HepG2 (cell line): ENCODE data around the gene L3MBTL3. TPM values are rescaled to one million over a fixed set of nuclear protein-coding genes. Genes with fewer than 3 reads are reported as not detected.

Experiments
- ATAC-seq: fragments of 200-7000 bp; cut with Tn5 transposase; 3 replicates; pipeline ENCODE4 v1.9.1; 2020; ENCODE audit warnings: mild to moderate bottlenecking, moderate library complexity
- BruUV-seq: library from RNA; stranded (reverse); fragments of 400-500 nt; replicated peaks from 2 replicates; lab custom pipeline; 2021; lab: Mats Ljungman, UMichigan
- CTCF ChIA-PET: fragments of 300-600 bp; formaldehyde crosslinking; extraction: SDS; loops from one replicate; lab custom pipeline; 2021; ENCODE audit warnings: low total read pairs, inconsistent platforms, low intra/inter-chr PET ratio; lab: Yijun Ruan, JAX
- POLR2A ChIA-PET: fragments of 350-600 bp; sonication (Branson Sonifier 250); formaldehyde crosslinking; loops from one replicate; lab custom pipeline; 2020; ENCODE audit warnings: antibody characterized with exemption, inconsistent platforms; lab: Yijun Ruan, JAX
- DNase-seq: peaks from one replicate; pipeline ENCODE4 v3.0.0-alpha.2; 2015; ENCODE audit warnings: low spot score
- FAIRE-seq: peaks from 3 replicates; lab custom pipeline; 2011; peaks lifted over from hg19 to GRCh38; lab: Jason Lieb, UNC
- H2AFZ ChIP-seq: one replicate; pipeline ENCODE4 v1.6.1; 2011; ENCODE audit warnings: low read length, inconsistent platforms
- H3K27ac ChIP-seq: fragments of 300-600 bp; 3 replicates; pipeline ENCODE4 v1.8.0; 2011; ENCODE audit warnings: mixed run types, mild to moderate bottlenecking, mixed read lengths, low read length, inconsistent platforms; ENCODE audit not compliant: insufficient read depth; ENCODE audit errors: extremely low read length
- H3K27me3 ChIP-seq, 2 experiments: fragments of 200-600 bp in 1 of 2; 2 replicates in 1 of 2; 3 replicates in 1 of 2; pipeline versions ENCODE4 v1.6.0 to v1.8.0; 2011; ENCODE audit warnings: low read length in 2 of 2, mild to moderate bottlenecking in 2 of 2, moderate library complexity in 2 of 2, inconsistent platforms in 1 of 2; ENCODE audit not compliant: insufficient read depth in 2 of 2, control insufficient read depth in 1 of 2
- H3K36me3 ChIP-seq, 2 experiments: fragments of 200-600 bp in 1 of 2; replicated peaks in 1 of 2; 2 replicates in 1 of 2; 3 replicates in 1 of 2; pipeline versions ENCODE4 v1.5.1 to v1.8.0; 2011; ENCODE audit warnings: low read length in 2 of 2, inconsistent platforms in 1 of 2; ENCODE audit not compliant: insufficient read depth in 2 of 2, control insufficient read depth in 1 of 2
- H3K4me1 ChIP-seq: 2 replicates; pipeline ENCODE4 v1.5.1; 2012; ENCODE audit warnings: low read length, inconsistent platforms; ENCODE audit not compliant: insufficient read depth
- H3K4me2 ChIP-seq: 2 replicates; pipeline ENCODE4 v1.6.0; 2011; ENCODE audit warnings: low read depth, low read length, inconsistent platforms
- H3K4me3 ChIP-seq, 3 experiments: fragments of 200-600 bp in 1 of 3; sonication (generic), shearing (Covaris generic) in 1 of 3; replicated peaks in 1 of 3; 2 replicates each; pipeline ENCODE4 v1.5.1; 2011 to 2016; ENCODE audit warnings: low read length in 3 of 3, inconsistent platforms in 2 of 3, low read depth in 2 of 3, mild to moderate bottlenecking in 2 of 3, control low read depth in 1 of 3, mixed read lengths in 1 of 3; ENCODE audit not compliant: insufficient read depth in 1 of 3
- H3K79me2 ChIP-seq: one replicate; pipeline ENCODE4 v1.6.1; 2011; ENCODE audit warnings: low read length, inconsistent platforms; ENCODE audit not compliant: insufficient read depth
- H3K9ac ChIP-seq: 2 replicates; pipeline ENCODE4 v1.6.0; 2011; ENCODE audit warnings: mild to moderate bottlenecking, low read depth, low read length, inconsistent platforms; ENCODE audit not compliant: insufficient read depth
- H3K9me3 ChIP-seq: 2 replicates; pipeline ENCODE4 v1.5.1; 2012; ENCODE audit warnings: mild to moderate bottlenecking, low read length
- H4K20me1 ChIP-seq: 2 replicates; pipeline ENCODE4 v1.6.0; 2011; ENCODE audit warnings: inconsistent platforms, mild to moderate bottlenecking, low read length, moderate library complexity; ENCODE audit not compliant: insufficient read depth
- ASH2L ChIP-seq: fragments of 300-600, 200-600 bp; sonication (generic); IDR thresholded peaks from 2 replicates; pipeline ENCODE4 v1.7.0; 2017; ENCODE audit warnings: low read depth, mild to moderate bottlenecking, moderate library complexity, mixed read lengths, low read length; ENCODE audit not compliant: insufficient read length
- CREB1 ChIP-seq, 2 experiments: fragments of 450-650 bp in 1 of 2; IDR thresholded peaks; 2 replicates each; pipeline ENCODE4 v1.6.1; 2016 to 2017; ENCODE audit warnings: control low read depth in 1 of 2, mild to moderate bottlenecking in 1 of 2, missing compliant biosample characterization in 1 of 2, missing genetic modification characterization in 1 of 2
- FOXK1 ChIP-seq: sonication (generic); formaldehyde crosslinking; IDR thresholded peaks from 2 replicates; pipeline ENCODE4 v1.4.0; 2020; ENCODE audit warnings: low read depth, missing genetic modification reagents, borderline replicate concordance
- HMG20A ChIP-seq: IDR thresholded peaks from 2 replicates; pipeline ENCODE4 v1.6.1; 2016; ENCODE audit warnings: borderline replicate concordance
- IKZF4 ChIP-seq: sonication (generic); formaldehyde crosslinking; IDR thresholded peaks from 2 replicates; pipeline ENCODE4 v1.5.1; 2020; ENCODE audit warnings: borderline replicate concordance, mild to moderate bottlenecking, low read depth, missing genetic modification reagents; ENCODE audit errors: not compliant biosample characterization
- MATR3 ChIP-seq: sonication (generic); formaldehyde crosslinking; IDR thresholded peaks from 2 replicates; pipeline ENCODE4 v1.4.0; 2020; ENCODE audit warnings: missing genetic modification reagents
- NFKB2 ChIP-seq: sonication (generic); formaldehyde crosslinking; IDR thresholded peaks from 2 replicates; pipeline ENCODE4 v1.4.0; 2020; ENCODE audit warnings: missing genetic modification reagents, borderline replicate concordance
- YY1 ChIP-seq: IDR thresholded peaks from 2 replicates; pipeline ENCODE4 v1.6.1; 2011; ENCODE audit warnings: low read length, low read depth, moderate library complexity, mild to moderate bottlenecking; ENCODE audit not compliant: insufficient read depth, insufficient replicate concordance
- ZBTB20 ChIP-seq: sonication (generic); formaldehyde crosslinking; IDR thresholded peaks from 2 replicates; pipeline ENCODE4 v1.8.1; 2023; ENCODE audit warnings: missing genetic modification reagents, low read depth, mild to moderate bottlenecking, borderline replicate concordance
- ZNF225 ChIP-seq: sonication (generic); formaldehyde crosslinking; IDR thresholded peaks from 2 replicates; pipeline ENCODE4 v1.4.0; 2020; ENCODE audit warnings: mild to moderate bottlenecking, missing genetic modification reagents
- ZNF256 ChIP-seq: sonication (generic); formaldehyde crosslinking; conservative IDR thresholded peaks from 2 replicates; pipeline ENCODE4 v1.4.0; 2020; ENCODE audit warnings: missing genetic modification reagents
- WGBS: methylation state at CpG from one replicate; pipeline ENCODE4 v1.1.6; 2017; ENCODE audit warnings: low lambda C conversion rate; 5-methylcytosine and 5-hydroxymethylcytosine counted together
- in situ Hi-C: cut with HindIII; loops from 2 replicates; pipeline ENCODE4 v1.10.0; 2017; ENCODE audit warnings: low pct_unique_long_range_greater_than_20kb; ENCODE audit not compliant: extremely low pct_ligation_motif_present
- intact Hi-C: fragments of 100-400 bp; cut with micrococcal nuclease; formaldehyde crosslinking; loops from one replicate; pipeline ENCODE4 v1.10.0; 2022; ENCODE audit not compliant: unreplicated experiment
- polyA plus RNA-seq, 8 experiments: library from polyadenylated mRNA; depleted of rRNA in 3 of 8; stranded (reverse) in 7 of 8; unstranded in 1 of 8; fragments of >200 nt; fragmentation: Illumina TruSeq in 4 of 8; extraction: Trizol in 4 of 8; gene quantifications; 2 replicates each; pipeline versions ENCODE4 v1.2.1 to v1.2.3, GENCODE V29; 2011 to 2016; ENCODE audit warnings: low read depth in 4 of 8, missing spikeins in 1 of 8, mixed read lengths in 1 of 8; ENCODE audit not compliant: insufficient read depth in 1 of 8
- total RNA-seq, 5 experiments: library from RNA; depleted of rRNA; stranded (reverse); fragments of >200 nt; fragmentation: Illumina TruSeq; extraction: Trizol; gene quantifications; 2 replicates each; pipeline ENCODE4 v1.2.3, GENCODE V29; 2016; ENCODE audit warnings: low read depth in 1 of 5
- TF ChIP-seq, protein P1 (sequence below): IDR thresholded peaks from 2 replicates; pipeline ENCODE4 v1.6.1; 2016
- TF ChIP-seq, protein P2 (sequence below): sonication (generic); formaldehyde crosslinking; IDR thresholded peaks from 2 replicates; pipeline ENCODE4 v1.5.1; 2020; ENCODE audit warnings: mild to moderate bottlenecking, missing genetic modification reagents, borderline replicate concordance
- TF ChIP-seq, protein P3 (sequence below): sonication (generic); formaldehyde crosslinking; IDR thresholded peaks from 2 replicates; pipeline ENCODE4 v1.4.0; 2020; ENCODE audit warnings: mild to moderate bottlenecking, missing genetic modification reagents

Gene L3MBTL3
- total and polyA plus RNA-seq, 2 of the 13 experiments (the other 11 are each of a cell fraction or from before 2014, with no cell fraction given), result 1.5 to 2.5 TPM

GRCh38 chr6:130136798-130137197 lies 118.4 kb downstream of the L3MBTL3 start:
- H3K27me3 ChIP-seq, result no peaks in the 10 kb centered on the region
- FAIRE-seq (no peak), DNase-seq (no peak), ATAC-seq (no peak)
- no peak overlapping the region for H2AFZ ChIP-seq
- CTCF ChIA-PET, result no interaction called here
- H3K9ac ChIP-seq, result no peak overlapping the region
- H3K27ac ChIP-seq, result no peak overlapping the region
- 24% methylated on average over 2 of the region's 2 CpGs for WGBS
- no peak overlapping the region for H3K4me2 ChIP-seq
- no peaks in the 10 kb centered on the region for H3K79me2 ChIP-seq
- H3K9me3 ChIP-seq, result no peaks in the 10 kb centered on the region
- H3K4me1 ChIP-seq, result no peaks in the 10 kb centered on the region
- no peak overlapping the region for H3K4me3 ChIP-seq
- intact Hi-C loops, result loop anchor here (10.0 kb wide), 1 partner anchor 148 kb away; no protein-coding TSS in a partner anchor
- H4K20me1 ChIP-seq, result no peaks in the 10 kb centered on the region
- POLR2A ChIA-PET, result no interaction called here
- in situ Hi-C loops, result no loop called here
- no peaks in the 10 kb centered on the region for H3K36me3 ChIP-seq
- BruUV-seq, result no TSS peak
- TF ChIP-seq, protein P1, sequence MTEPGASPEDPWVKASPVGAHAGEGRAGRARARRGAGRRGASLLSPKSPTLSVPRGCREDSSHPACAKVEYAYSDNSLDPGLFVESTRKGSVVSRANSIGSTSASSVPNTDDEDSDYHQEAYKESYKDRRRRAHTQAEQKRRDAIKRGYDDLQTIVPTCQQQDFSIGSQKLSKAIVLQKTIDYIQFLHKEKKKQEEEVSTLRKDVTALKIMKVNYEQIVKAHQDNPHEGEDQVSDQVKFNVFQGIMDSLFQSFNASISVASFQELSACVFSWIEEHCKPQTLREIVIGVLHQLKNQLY (CRISPR knock-in tag), result no peak
- no peak for TF ChIP-seq ASH2L
- no peak for TF ChIP-seq YY1
- no peak for TF ChIP-seq ZBTB20 (CRISPR knock-in tag)
- TF ChIP-seq MATR3 (CRISPR knock-in tag), result no peak
- no peak for TF ChIP-seq ZNF256 (CRISPR knock-in tag)
- TF ChIP-seq ZNF225, result no peak
- no peak for TF ChIP-seq IKZF4 (CRISPR knock-in tag)
- no peak for TF ChIP-seq NFKB2 (CRISPR knock-in tag)
- TF ChIP-seq, protein P2, sequence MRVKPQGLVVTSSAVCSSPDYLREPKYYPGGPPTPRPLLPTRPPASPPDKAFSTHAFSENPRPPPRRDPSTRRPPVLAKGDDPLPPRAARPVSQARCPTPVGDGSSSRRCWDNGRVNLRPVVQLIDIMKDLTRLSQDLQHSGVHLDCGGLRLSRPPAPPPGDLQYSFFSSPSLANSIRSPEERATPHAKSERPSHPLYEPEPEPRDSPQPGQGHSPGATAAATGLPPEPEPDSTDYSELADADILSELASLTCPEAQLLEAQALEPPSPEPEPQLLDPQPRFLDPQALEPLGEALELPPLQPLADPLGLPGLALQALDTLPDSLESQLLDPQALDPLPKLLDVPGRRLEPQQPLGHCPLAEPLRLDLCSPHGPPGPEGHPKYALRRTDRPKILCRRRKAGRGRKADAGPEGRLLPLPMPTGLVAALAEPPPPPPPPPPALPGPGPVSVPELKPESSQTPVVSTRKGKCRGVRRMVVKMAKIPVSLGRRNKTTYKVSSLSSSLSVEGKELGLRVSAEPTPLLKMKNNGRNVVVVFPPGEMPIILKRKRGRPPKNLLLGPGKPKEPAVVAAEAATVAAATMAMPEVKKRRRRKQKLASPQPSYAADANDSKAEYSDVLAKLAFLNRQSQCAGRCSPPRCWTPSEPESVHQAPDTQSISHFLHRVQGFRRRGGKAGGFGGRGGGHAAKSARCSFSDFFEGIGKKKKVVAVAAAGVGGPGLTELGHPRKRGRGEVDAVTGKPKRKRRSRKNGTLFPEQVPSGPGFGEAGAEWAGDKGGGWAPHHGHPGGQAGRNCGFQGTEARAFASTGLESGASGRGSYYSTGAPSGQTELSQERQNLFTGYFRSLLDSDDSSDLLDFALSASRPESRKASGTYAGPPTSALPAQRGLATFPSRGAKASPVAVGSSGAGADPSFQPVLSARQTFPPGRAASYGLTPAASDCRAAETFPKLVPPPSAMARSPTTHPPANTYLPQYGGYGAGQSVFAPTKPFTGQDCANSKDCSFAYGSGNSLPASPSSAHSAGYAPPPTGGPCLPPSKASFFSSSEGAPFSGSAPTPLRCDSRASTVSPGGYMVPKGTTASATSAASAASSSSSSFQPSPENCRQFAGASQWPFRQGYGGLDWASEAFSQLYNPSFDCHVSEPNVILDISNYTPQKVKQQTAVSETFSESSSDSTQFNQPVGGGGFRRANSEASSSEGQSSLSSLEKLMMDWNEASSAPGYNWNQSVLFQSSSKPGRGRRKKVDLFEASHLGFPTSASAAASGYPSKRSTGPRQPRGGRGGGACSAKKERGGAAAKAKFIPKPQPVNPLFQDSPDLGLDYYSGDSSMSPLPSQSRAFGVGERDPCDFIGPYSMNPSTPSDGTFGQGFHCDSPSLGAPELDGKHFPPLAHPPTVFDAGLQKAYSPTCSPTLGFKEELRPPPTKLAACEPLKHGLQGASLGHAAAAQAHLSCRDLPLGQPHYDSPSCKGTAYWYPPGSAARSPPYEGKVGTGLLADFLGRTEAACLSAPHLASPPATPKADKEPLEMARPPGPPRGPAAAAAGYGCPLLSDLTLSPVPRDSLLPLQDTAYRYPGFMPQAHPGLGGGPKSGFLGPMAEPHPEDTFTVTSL, result no peak
- no peak for TF ChIP-seq CREB1 (IDR thresholded peaks at IDR 0.05)
- no peak for TF ChIP-seq CREB1 (CRISPR knock-in tag; IDR thresholded peaks at IDR 0.05)
- TF ChIP-seq, protein P3, sequence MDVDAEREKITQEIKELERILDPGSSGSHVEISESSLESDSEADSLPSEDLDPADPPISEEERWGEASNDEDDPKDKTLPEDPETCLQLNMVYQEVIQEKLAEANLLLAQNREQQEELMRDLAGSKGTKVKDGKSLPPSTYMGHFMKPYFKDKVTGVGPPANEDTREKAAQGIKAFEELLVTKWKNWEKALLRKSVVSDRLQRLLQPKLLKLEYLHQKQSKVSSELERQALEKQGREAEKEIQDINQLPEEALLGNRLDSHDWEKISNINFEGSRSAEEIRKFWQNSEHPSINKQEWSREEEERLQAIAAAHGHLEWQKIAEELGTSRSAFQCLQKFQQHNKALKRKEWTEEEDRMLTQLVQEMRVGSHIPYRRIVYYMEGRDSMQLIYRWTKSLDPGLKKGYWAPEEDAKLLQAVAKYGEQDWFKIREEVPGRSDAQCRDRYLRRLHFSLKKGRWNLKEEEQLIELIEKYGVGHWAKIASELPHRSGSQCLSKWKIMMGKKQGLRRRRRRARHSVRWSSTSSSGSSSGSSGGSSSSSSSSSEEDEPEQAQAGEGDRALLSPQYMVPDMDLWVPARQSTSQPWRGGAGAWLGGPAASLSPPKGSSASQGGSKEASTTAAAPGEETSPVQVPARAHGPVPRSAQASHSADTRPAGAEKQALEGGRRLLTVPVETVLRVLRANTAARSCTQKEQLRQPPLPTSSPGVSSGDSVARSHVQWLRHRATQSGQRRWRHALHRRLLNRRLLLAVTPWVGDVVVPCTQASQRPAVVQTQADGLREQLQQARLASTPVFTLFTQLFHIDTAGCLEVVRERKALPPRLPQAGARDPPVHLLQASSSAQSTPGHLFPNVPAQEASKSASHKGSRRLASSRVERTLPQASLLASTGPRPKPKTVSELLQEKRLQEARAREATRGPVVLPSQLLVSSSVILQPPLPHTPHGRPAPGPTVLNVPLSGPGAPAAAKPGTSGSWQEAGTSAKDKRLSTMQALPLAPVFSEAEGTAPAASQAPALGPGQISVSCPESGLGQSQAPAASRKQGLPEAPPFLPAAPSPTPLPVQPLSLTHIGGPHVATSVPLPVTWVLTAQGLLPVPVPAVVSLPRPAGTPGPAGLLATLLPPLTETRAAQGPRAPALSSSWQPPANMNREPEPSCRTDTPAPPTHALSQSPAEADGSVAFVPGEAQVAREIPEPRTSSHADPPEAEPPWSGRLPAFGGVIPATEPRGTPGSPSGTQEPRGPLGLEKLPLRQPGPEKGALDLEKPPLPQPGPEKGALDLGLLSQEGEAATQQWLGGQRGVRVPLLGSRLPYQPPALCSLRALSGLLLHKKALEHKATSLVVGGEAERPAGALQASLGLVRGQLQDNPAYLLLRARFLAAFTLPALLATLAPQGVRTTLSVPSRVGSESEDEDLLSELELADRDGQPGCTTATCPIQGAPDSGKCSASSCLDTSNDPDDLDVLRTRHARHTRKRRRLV (CRISPR knock-in tag), result no peak
- no peak for TF ChIP-seq FOXK1 (CRISPR knock-in tag)
- no peak for TF ChIP-seq HMG20A
